ENCODE data around the gene SCO2.
A peak's percentile ranks its signal among the peaks of the same experiment; 100 is the strongest.
"Not testable (repeated sequence)": the region's sequence is repeated elsewhere in the genome, so short reads cannot be mapped to it uniquely, and the experiment has no call there.

SCO2 gene

DNA sequence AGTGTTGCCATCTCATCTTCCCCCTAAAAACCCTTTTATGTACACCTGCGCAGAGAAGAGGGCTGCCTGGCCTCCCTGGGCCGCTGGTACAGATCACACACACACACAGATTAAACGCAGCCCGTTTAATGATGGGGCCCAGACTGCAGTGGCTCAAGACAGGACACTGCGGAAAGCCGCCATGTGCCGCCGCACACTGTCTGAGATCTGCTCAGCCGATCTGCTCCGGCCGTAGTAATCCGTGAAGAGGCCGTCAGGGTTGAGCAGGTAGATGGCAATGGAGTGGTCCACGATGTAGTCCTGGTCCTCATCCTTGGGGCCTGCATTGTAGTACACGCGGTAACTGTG, 2.0 kb downstream of the SCO2 start:
- no peak for DNase-seq (ENCODE audit: low read depth, low spot score)
- no peak overlapping the region for H3K4me3 ChIP-seq (ENCODE audit: low read length)

DNA sequence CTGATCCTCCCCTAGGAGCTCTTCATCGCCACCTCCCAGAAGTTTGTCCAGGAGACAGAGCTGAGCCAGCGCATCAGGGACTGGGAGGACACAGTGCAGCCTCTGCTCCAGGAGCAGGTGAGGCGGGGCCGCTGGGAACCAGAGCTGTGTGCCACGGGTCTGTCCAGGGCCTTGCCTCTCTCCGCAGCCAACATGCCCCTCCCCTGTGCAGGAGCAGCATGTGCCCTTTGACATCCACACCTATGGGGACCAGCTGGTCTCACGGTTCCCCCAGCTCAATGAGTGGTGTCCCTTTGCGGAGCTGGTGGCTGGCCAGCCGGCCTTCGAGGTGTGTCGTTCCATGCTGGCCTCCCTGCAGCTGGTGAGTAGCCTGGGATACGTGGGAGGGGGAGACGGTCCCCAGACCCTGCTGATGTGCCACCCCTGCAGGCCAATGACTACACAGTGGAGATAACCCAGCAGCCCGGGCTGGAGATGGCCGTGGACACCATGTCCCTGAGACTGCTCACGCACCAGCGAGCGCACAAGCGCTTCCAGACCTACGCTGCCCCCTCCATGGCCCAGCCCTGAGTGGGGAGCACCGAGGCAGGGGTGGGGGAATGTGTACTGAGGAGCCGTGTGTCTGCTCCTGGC, 2.5 kb downstream of the SCO2 start:
- no peak overlapping the region for H3K4me3 ChIP-seq (ENCODE audit: low read length)
- DNase-seq (ENCODE audit: low read depth, low spot score): no peak

DNA sequence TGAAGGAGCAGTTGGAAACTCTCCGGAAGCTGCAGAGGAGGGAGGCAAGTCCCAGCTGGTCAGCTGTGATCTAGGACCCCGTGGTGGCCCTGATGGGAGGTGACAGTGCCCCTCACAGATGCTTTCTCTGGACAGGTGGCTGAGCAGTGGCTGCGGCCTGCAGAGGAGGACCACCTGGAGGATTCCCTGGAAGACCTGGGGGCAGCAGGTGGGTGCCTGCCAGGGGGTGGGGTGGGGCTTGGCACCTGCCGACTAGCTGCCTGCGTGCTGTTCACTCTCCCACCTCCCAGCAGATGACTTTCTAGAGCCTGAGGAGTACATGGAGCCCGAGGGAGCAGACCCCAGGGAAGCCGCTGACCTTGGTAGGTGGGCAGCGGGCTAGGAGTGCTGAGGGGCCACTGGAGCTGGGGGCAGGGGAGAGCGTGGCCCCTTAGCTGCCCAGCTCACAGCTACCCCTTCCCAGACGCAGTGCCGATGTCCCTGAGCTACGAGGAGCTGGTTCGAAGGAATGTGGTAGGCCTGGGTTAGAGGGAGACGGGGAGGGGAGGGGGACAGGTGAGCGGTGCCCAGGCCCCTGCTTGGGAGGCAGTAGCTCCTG, 3.1 kb downstream of the SCO2 start:
- DNase-seq (ENCODE audit: low read depth, low spot score): no peak
- H3K4me3 ChIP-seq (ENCODE audit: low read length): no peak overlapping the region

DNA sequence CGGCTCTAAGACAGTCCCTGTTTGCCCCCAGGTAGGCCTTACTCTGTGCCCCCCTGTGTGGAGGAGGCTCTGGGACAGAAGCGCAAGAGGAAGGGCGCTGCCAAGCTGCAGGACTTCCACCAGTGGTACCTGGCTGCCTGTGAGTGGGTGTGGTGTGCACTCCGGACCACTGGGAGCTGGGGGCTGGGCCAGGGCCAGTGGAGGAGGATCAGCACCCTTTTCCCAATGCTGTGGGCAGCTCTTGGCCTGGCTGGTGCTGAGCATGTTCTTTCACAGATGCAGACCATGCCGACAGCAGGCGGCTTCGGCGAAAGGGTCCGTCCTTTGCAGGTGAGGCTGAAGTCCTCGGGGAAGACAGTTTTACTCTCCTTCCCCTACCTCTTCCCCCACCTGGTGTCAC, 3.7 kb downstream of the SCO2 start:
- DNase-seq (ENCODE audit: low read depth, low spot score): no peak
- H3K4me3 ChIP-seq (ENCODE audit: low read length): no peak overlapping the region

DNA sequence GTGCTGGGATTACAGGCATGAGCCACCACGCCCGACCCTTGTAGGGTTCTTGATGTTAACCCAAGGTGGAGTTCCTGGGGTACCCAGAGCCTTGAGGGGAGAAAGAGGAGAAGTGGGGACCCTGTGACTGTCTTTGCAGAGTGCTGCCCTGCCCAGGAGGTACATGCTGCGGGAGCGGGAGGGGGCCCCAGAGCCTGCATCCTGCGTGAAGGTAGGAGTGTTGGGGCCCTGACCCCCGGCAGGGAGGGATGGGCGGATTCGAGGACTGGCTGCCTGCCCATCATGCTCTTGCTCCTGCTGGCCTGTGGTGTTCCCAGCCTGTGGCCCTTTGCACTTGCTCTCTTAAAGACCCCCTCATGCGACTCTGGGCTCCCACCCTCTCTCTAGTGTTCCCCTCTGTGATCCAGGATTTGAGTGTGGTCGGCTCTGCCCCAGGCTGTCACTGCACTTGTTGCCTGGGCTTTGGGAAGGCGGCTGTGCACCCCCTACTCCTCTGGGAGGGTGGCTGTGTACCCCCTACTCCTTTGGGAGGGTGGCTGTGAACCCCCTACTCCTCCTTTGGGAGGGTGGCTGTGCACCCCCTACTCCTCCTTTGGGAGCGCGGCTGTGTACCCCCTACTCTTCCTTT, 4.5 kb downstream of the SCO2 start:
- DNase-seq (ENCODE audit: low read depth, low spot score): no peak
- no peak overlapping the region for H3K4me3 ChIP-seq (ENCODE audit: low read length)

DNA sequence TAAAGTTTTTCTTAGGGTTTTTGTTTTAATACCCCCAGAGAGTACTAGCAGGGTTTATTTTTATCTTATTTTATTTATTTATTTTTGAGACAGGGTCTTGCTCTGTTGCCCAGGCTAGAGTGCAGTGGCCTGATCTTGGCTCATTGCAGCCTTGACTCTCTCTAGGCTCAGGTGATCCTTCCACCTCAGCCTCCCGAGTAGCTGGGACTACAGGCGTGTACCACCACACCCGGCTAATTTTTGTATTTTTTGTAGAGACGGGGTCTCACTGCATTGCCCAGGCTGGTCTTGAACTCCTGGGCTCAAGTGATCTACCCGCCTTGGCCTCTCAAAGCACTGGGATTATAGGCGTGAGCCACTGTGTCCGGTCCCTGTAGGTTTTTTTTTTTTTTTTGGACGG, 5.2 kb downstream of the SCO2 start:
- DNase-seq (ENCODE audit: low read depth, low spot score); H3K4me3 ChIP-seq (ENCODE audit: low read length): not testable (repeated sequence)

DNA sequence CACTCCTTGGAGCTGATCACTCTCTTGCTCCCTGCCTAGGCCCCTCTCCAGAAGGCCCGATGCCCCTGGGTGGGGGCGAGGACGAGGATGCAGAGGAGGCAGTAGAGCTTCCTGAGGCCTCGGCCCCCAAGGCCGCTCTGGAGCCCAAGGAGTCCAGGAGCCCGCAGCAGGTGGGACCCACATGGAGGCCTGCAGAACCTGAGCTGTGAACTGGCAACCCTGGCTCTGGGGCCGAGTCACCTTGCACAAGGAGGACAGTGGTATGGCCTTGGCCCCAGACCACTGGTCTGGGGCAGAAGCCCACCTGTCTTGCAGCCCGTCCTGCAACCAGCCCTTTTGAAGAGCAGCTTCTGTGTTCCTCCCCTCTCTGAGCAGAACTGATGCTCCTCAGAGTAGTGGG, 6.2 kb downstream of the SCO2 start:
- no peak overlapping the region for H3K4me3 ChIP-seq (ENCODE audit: low read length)
- DNase-seq (ENCODE audit: low read depth, low spot score): no peak

DNA sequence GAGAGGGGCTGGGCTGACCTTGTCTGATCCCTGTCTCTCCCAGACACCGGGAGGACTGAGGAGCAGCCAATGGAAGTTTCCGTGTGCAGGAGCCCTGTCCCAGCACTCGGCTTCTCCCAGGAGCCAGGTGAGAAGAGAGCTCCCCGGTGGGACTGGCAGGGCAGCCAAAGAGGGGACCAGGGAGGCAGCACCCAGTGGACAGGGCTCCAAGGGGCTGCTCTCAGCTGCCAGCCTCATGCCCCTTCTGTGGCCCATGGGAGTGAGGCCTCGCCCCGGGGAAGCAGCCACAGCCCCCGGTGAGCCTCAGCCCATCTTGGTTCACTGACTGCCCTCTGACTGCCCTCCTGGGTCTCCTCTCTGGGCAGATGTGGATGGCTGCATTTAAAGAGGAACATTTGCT, 6.8 kb downstream of the SCO2 start:
- no peak overlapping the region for H3K4me3 ChIP-seq (ENCODE audit: low read length)
- DNase-seq (ENCODE audit: low read depth, low spot score): no peak

DNA sequence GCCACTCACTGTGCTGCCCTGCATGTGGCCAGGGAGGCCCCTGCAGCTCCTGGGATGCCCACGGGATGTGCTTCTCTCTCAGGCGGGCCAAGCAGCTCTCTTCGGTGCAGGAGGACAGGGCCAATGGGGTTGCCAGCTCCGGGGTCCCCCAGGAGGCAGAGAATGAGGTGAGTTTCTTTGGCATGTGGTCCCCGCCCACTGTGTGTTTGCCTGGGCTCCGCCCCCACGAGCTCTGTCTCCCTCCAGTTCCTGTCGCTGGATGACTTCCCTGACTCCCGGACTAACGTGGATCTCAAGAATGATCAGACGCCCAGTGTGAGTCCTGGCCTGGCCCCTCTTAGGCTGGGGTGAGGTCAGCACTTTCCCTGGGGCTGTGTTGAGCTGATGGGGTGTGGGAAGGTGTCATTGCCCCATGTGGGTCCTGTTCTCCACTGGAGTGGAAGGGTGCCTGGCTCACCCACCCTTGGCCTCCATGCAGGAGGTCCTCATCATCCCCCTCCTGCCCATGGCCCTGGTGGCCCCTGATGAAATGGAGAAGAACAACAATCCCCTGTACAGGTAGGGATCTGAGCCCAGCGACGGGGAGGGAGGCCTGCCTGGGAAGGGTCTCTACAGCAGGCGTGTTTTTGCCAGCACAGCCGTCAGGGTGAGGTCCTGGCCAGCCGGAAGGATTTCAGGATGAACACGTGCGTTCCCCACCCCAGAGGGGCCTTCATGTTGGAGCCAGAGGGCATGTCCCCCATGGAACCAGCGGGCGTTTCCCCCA, 7.7 kb downstream of the SCO2 start:
- no peak overlapping the region for H3K4me3 ChIP-seq (ENCODE audit: low read length)
- DNase-seq (ENCODE audit: low read depth, low spot score): no peak

DNA sequence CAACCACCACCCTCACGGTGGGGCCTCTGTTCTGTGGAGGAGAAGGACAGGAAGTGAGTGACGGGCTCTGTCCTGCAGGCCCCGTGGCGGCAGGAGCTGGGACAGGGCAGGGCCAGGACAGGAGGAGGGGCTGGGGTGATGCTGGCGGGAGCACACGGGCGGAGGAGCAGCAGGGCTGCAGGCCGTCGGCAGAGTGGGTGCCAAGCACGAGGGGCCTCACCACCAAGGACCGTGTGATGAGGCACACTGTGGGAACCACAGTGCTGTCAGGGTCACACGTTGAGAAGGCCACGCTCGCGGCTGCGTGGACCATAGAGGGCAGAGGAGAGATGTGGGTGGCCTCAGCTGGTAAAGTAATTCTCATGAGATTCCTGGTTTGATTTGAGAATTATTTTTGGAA, 8.5 kb downstream of the SCO2 start:
- no peak overlapping the region for H3K4me3 ChIP-seq (ENCODE audit: low read length)
- no peak for DNase-seq (ENCODE audit: low read depth, low spot score)

DNA sequence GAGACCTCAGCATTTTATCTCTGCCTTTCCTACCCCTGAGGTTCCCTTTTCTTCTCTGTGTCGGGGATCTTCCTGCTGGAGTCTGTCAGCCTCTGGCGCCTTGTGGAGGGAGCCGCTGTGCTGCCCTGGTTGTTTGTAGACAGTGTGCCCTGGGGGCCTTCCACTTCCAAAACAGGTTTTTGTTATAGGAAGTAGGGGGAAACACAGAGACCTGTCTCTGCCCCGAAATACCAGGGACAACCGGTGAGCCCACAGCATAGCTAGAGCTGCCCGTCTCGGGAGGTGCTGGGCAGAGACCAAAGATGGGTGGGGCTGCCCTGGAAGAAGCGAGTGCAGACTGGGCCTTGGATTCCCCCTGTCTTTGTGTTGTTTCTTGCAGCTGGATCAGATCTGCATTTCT, 9.3 kb downstream of the SCO2 start:
- H3K4me3 ChIP-seq (ENCODE audit: low read length): no peak overlapping the region
- no peak for DNase-seq (ENCODE audit: low read depth, low spot score)

DNA sequence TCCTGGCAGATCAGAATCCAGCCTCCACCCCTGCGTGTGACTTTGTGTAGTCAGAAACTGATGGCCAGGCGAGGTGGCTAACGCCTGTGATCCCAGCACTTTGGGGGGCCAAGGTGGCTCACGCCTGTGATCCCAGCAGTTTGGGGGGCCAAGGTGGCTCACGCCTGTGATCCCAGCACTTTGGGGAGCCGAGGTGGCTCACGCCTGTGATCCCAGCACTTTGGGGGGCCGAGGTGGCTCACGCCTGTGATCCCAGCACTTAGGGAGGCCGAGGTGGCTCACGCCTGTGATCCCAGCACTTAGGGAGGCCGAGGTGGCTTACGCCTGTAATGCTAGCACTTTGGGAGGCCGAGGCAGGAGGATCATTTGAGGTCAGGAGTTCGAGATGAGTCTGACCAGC, 12.2 kb downstream of the SCO2 start:
- DNase-seq (ENCODE audit: low read depth, low spot score): no peak
- no peak overlapping the region for H3K4me3 ChIP-seq (ENCODE audit: low read length)

DNA sequence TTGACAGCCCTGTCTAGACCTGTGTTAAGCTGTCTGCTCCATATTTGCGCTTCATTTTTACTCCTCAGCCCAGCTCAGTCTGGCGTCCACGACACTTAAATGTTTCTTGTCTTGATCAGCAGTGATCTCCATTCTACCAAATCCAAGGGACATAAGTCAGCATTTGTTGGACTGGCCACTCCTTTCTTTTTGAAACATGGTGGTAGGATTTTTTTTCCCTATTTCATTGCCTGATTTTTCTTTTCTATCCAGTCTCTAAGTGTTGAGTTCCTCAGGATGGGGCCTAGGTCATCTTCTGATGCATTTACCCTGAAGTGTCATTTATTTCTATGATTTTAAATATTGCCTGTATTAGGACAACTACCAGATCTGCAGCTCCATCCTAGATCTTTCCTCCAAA, 16.5 kb downstream of the SCO2 start:
- peak overlapping the region; percentile 56 for H3K4me3 ChIP-seq (ENCODE audit: low read length)
- no peak for DNase-seq (ENCODE audit: low read depth, low spot score)

DNA sequence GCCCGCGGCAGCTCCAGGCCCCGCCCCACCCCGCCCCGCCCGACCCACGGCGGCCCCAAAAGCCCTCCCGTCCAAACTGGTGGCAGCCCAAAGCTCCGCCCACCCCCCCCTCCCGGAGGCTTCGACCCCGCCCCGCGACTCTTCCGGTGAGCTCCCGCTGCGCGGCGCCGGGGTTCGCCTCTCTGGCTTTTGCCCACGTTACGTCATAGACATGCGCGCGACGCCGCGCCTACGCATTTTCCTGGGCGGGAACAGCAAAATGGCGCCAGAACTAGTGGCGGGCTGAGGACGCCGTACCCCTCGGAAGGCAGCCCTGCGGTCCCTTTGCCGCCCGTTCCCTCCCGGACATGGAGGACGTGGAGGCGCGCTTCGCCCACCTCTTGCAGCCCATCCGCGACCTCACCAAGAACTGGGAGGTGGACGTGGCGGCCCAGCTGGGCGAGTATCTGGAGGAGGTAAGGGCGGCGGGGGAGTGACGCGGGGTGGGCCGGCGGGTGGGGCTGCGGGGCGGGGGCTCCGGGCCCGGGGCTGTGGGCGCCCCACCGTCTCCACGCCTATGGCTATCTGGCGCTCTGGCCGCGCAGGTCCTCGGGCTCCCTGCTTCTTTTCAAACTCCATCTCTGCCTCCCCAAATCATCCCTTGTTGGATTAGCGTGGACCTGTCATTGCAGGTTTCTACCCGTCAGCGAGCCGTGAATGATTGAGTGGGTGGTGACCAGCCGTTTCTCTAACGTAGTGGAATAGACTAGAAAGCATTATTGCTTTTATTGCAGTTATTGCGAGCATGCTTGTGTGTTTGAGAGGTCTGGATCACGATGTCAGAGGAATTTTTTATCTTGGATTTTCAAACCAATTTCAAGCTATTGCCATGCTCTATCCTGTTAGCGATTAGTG, 17.2 kb downstream of the SCO2 start, which contains the start of gene NCAPH2:
TSS of gene NCAPH2 (plus strand) at position 234 of the 894 bp plus-strand sequence. CDS start at position 348, 114 bp downstream.
- peak; percentile 95 for DNase-seq (ENCODE audit: low read depth, low spot score)

DNA sequence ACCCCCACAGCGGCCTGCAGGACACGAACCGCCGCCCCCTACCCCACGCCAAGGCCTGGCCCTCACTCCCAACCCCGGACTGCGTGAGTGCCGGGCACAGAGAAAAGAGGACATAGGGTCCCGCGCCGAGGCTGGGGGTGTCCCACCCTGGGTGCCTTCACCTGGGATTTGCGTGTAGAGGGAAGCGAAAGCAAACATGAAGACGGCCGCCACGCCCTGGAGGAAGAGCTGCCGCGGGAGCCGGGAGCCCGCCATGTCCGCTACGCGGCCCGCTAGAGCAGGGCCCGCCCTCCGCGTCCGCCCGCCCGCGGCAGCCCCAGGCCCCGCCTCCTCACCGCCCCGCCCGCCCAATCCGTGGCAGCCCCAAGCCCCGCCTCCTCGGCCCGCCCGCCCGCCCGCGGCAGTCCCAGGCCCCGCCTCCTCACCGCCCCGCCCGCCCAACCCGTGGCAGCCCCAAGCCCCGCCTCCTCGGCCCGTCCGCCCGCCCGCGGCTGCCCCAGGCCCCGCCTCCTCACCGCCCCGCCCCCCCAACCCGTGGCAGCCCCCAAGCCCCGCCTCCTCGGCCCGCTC, 17.9 kb downstream of the SCO2 start, which contains the start of gene LMF2:
TSS of gene LMF2 (minus strand) at position 282 of the 570 bp plus-strand sequence. CDS start at position 255, 27 bp downstream.
- DNase-seq (ENCODE audit: low read depth, low spot score): peak; percentile 45
- peak within 1 kb of the TSS; percentile 94 for H3K4me3 ChIP-seq (ENCODE audit: low read length)

More for the DNA sequence above, 17.2 kb downstream of the SCO2 start, which contains the start of gene NCAPH2:
- peak within 1 kb of the TSS; percentile 94 for H3K4me3 ChIP-seq (ENCODE audit: low read length)

DNA sequence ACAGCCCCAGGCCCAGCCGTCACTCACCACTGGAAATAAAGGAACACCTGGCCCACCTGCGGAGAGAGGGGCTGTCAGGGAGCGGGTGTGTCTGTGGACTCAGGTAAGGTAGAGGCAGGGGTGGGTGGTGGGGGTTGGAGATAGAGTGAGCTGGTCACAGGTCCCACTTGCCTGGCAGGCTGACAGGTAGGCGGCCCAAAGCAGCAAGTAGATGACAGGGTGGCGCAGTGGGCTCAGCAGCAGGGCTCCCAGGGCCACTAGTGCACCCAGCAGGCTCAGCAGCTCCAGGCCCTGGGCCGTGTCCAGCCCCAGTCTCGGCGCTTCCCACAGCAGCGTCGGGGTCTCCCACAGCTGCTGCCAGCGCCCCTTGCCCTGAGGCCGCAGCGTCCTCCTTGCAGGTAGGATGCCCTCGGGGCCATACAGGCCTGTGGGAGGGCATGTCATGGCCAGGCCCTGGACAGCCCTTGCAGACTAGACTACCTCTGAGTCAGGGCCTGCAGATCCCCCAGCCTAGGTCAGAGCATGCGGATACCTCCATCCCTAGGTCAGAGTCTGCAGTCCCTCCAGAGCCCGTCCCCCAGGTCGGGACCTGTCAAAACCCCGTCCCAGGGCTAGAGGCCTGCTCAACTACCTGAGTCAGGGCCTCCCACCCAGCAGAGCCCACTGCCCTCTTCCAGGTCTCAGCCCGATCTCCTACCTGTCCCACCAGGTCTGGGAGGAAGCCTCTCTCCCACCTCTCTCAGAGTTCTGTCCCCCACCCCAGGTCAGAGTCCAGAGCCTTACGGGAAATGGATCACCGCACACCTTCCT, 18.6 kb downstream of the SCO2 start:
- H3K4me3 ChIP-seq (ENCODE audit: low read length): peak overlapping the region; percentile 94
- no peak for DNase-seq (ENCODE audit: low read depth, low spot score)

DNA sequence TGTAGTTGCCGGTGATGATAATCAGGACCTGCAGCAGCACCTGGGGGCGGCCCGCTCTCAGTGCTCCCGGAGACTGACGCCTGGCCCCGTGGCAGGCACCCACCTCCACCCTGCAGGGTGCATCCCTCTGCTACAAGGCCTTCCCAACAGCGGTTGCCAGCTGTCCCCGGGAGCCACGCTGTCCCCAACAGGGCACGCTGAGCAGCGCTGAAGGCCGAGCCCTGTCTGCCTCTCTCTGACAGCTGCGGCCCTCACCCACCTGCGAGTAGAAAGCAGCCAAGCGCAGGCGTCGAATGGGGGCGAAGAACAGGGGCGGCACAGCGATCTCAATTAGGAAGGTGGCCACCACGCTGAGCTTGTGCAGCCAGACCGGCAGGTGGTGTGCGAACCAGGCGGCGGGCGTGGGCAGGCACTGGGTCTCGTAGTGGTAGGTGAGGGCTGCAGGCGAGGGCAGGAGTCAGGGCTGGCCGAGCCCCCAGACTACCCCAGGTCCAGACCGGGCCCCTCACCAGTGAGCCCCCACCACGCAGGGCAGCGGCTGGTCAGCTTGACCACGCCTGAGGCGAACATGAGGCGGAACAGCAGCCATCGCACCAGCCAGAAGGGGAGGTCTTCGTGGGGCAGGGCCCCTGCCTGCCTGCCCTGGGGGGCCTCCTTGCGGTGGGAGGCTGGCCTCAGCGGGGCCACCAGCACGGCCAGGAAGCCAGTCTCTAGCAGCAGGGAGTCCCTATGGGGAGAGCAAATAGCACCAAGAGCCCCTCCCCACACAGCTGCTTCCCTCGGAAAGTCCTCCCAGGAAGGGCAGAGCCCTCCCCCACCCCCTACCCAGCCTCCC, 19.4 kb downstream of the SCO2 start:
- peak overlapping the region; percentile 94 for H3K4me3 ChIP-seq (ENCODE audit: low read length)
- DNase-seq (ENCODE audit: low read depth, low spot score): no peak

All from Jurkat, Clone E6-1 (cell line).